HL-60 (cell line): ENCODE results near the gene UBL3.

ENCODE experiments used
- GABPA ChIP-seq: IDR thresholded peaks from 2 replicates; pipeline ENCODE4 v1.6.1; 2012; ENCODE audit warnings: low read depth
- POLR2AphosphoS5 ChIP-seq: IDR thresholded peaks from 2 replicates; pipeline ENCODE4 v1.6.1; 2012; ENCODE audit warnings: low read depth
- TF ChIP-seq, protein P1 (sequence below): IDR thresholded peaks from one replicate; pipeline ENCODE4 v1.5.1; 2011; ENCODE audit warnings: low read length, control low read depth, inconsistent platforms; ENCODE audit not compliant: insufficient read depth
- TF ChIP-seq, protein P2 (sequence below): IDR thresholded peaks from 2 replicates; pipeline ENCODE4 v1.6.1; 2012; ENCODE audit warnings: low read depth; ENCODE audit not compliant: insufficient replicate concordance

DNA sequence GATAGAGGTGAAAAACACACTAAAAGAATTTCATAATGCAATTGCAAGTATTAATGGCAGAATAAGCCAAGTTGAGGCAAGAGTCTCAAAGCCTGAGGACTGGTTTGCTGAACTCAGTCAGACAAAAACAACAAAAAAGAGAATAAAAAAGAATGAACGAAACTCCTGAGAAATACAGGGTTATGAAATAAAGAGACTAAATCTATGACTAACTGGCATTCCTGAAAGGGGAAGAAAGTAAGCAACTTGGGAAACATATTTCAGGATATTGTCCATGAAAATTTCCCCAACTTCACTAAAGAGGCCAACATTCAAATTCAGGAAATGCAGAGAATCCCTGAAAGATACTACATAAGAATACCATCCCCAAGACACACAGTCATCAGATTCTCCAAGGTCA lies 47.8 kb downstream of the UBL3 start:
- TF ChIP-seq, protein P1, sequence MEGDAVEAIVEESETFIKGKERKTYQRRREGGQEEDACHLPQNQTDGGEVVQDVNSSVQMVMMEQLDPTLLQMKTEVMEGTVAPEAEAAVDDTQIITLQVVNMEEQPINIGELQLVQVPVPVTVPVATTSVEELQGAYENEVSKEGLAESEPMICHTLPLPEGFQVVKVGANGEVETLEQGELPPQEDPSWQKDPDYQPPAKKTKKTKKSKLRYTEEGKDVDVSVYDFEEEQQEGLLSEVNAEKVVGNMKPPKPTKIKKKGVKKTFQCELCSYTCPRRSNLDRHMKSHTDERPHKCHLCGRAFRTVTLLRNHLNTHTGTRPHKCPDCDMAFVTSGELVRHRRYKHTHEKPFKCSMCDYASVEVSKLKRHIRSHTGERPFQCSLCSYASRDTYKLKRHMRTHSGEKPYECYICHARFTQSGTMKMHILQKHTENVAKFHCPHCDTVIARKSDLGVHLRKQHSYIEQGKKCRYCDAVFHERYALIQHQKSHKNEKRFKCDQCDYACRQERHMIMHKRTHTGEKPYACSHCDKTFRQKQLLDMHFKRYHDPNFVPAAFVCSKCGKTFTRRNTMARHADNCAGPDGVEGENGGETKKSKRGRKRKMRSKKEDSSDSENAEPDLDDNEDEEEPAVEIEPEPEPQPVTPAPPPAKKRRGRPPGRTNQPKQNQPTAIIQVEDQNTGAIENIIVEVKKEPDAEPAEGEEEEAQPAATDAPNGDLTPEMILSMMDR: no peak
- TF ChIP-seq POLR2AphosphoS5: no peak
- no peak for TF ChIP-seq GABPA
- TF ChIP-seq, protein P2, sequence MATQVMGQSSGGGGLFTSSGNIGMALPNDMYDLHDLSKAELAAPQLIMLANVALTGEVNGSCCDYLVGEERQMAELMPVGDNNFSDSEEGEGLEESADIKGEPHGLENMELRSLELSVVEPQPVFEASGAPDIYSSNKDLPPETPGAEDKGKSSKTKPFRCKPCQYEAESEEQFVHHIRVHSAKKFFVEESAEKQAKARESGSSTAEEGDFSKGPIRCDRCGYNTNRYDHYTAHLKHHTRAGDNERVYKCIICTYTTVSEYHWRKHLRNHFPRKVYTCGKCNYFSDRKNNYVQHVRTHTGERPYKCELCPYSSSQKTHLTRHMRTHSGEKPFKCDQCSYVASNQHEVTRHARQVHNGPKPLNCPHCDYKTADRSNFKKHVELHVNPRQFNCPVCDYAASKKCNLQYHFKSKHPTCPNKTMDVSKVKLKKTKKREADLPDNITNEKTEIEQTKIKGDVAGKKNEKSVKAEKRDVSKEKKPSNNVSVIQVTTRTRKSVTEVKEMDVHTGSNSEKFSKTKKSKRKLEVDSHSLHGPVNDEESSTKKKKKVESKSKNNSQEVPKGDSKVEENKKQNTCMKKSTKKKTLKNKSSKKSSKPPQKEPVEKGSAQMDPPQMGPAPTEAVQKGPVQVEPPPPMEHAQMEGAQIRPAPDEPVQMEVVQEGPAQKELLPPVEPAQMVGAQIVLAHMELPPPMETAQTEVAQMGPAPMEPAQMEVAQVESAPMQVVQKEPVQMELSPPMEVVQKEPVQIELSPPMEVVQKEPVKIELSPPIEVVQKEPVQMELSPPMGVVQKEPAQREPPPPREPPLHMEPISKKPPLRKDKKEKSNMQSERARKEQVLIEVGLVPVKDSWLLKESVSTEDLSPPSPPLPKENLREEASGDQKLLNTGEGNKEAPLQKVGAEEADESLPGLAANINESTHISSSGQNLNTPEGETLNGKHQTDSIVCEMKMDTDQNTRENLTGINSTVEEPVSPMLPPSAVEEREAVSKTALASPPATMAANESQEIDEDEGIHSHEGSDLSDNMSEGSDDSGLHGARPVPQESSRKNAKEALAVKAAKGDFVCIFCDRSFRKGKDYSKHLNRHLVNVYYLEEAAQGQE: no peak
